CD14-positive monocyte (primary cell): ENCODE measurements around the gene TACC2. TPM values are rescaled to one million over a fixed set of nuclear protein-coding genes. Genes with fewer than 3 reads are reported as not detected.

Source experiments
- DNase-seq, 3 donors: peaks; one replicate each; pipeline ENCODE4 v3.0.0-alpha.2; 2011 to 2022
- H2AFZ ChIP-seq: 2 replicates; pipeline ENCODE4 v1.6.0; 2012; ENCODE audit warnings: mild to moderate bottlenecking, low read depth, low read length, inconsistent platforms; ENCODE audit not compliant: insufficient read depth, poor library complexity, severe bottlenecking
- H3K27ac ChIP-seq, 2 donors: 1 replicate in 1 of 2; 2 replicates in 1 of 2; pipeline ENCODE4 v1.5.1; 2012 to 2013; ENCODE audit warnings: low read length in 2 of 2, control low read depth in 1 of 2, inconsistent platforms in 1 of 2, low read depth in 1 of 2, mild to moderate bottlenecking in 1 of 2
- H3K27me3 ChIP-seq, 2 donors: one replicate each; pipeline versions ENCODE4 v1.6.0 to v1.6.1; 2011 to 2013; ENCODE audit warnings: low read length in 2 of 2; ENCODE audit not compliant: control insufficient read depth in 2 of 2, insufficient read depth in 2 of 2
- H3K36me3 ChIP-seq, 2 donors: replicated peaks in 1 of 2; 1 replicate in 1 of 2; 2 replicates in 1 of 2; pipeline versions ENCODE4 v1.5.1 to v1.6.1; 2012 to 2013; ENCODE audit warnings: low read length in 2 of 2, control low read depth in 1 of 2, inconsistent platforms in 1 of 2, mild to moderate bottlenecking in 1 of 2; ENCODE audit not compliant: insufficient read depth in 2 of 2, control insufficient read depth in 1 of 2
- H3K4me1 ChIP-seq, 2 donors: 1 replicate in 1 of 2; 2 replicates in 1 of 2; pipeline versions ENCODE4 v1.5.1 to v1.6.1; 2012 to 2013; ENCODE audit warnings: low read length in 2 of 2, control low read depth in 1 of 2, inconsistent platforms in 1 of 2, mild to moderate bottlenecking in 1 of 2, moderate library complexity in 1 of 2; ENCODE audit not compliant: insufficient read depth in 2 of 2, control insufficient read depth in 1 of 2
- H3K4me2 ChIP-seq: replicated peaks from 2 replicates; pipeline ENCODE3; 2012; ENCODE audit warnings: low read length, moderate library complexity, mild to moderate bottlenecking; ENCODE audit not compliant: poor library complexity, severe bottlenecking; ENCODE audit errors: extremely low read depth
- H3K4me3 ChIP-seq, 3 experiments: fragments of 200-600 bp in 1 of 3; sonication (generic) in 1 of 3; replicated peaks in 1 of 3; 1 replicate in 2 of 3; 2 replicates in 1 of 3; pipeline ENCODE4 v1.5.1; 2011 to 2013; ENCODE audit warnings: low read length in 3 of 3, mild to moderate bottlenecking in 3 of 3, control low read depth in 2 of 3, low read depth in 2 of 3, inconsistent platforms in 1 of 3, moderate library complexity in 1 of 3
- H3K79me2 ChIP-seq: 2 replicates; pipeline ENCODE4 v1.6.0; 2012; ENCODE audit warnings: mild to moderate bottlenecking, control low read depth, inconsistent platforms, low read length, moderate library complexity; ENCODE audit not compliant: insufficient read depth
- H3K9ac ChIP-seq: 2 replicates; pipeline ENCODE4 v1.6.0; 2017; ENCODE audit warnings: low read length, mild to moderate bottlenecking; ENCODE audit not compliant: insufficient read depth, poor library complexity, severe bottlenecking
- H3K9me3 ChIP-seq, 2 donors: replicated peaks in 1 of 2; 1 replicate in 1 of 2; 2 replicates in 1 of 2; pipeline versions ENCODE4 v1.5.1 to v1.6.1; 2012 to 2013; ENCODE audit warnings: low read length in 2 of 2, control low read depth in 1 of 2; ENCODE audit not compliant: control insufficient read depth in 1 of 2, insufficient read depth in 1 of 2
- H4K20me1 ChIP-seq: 2 replicates; pipeline ENCODE4 v1.6.0; 2012; ENCODE audit warnings: mild to moderate bottlenecking, low read length, control low read depth, moderate library complexity; ENCODE audit not compliant: insufficient read depth
- H3K27ac Mint-ChIP-seq, 7 donors: one replicate each; pipeline ENCODE4 v1.8.0; 2020; ENCODE audit warnings: mild to moderate bottlenecking in 7 of 7, mixed read lengths in 7 of 7, moderate library complexity in 6 of 7, inconsistent platforms in 2 of 7
- H3K27me3 Mint-ChIP-seq, 3 donors: one replicate each; pipeline ENCODE4 v1.8.0; 2021 to 2022; ENCODE audit warnings: low read depth in 3 of 3, mild to moderate bottlenecking in 3 of 3, mixed read lengths in 3 of 3, moderate library complexity in 3 of 3, inconsistent platforms in 1 of 3
- H3K36me3 Mint-ChIP-seq, 2 donors: one replicate each; pipeline ENCODE4 v1.8.0; 2020; ENCODE audit warnings: mixed read lengths in 2 of 2, inconsistent platforms in 1 of 2, mild to moderate bottlenecking in 1 of 2
- H3K4me1 Mint-ChIP-seq: one replicate; pipeline ENCODE4 v1.8.0; 2020; ENCODE audit warnings: mild to moderate bottlenecking, mixed read lengths
- H3K4me3 Mint-ChIP-seq, 2 donors: one replicate each; pipeline ENCODE4 v1.8.0; 2020; ENCODE audit warnings: mild to moderate bottlenecking in 2 of 2, mixed read lengths in 2 of 2, moderate library complexity in 1 of 2
- H3K9me3 Mint-ChIP-seq, 7 donors: one replicate each; pipeline ENCODE4 v1.8.0; 2020 to 2022; ENCODE audit warnings: mixed read lengths in 7 of 7, mild to moderate bottlenecking in 6 of 7, moderate library complexity in 6 of 7, inconsistent platforms in 2 of 7
- CTCF ChIP-seq: fragments of 200-600 bp; IDR thresholded peaks from one replicate; pipeline ENCODE4 v1.8.0; 2022; ENCODE audit warnings: antibody characterized with exemption, mild to moderate bottlenecking
- WGBS: methylation state at CpG from one replicate; pipeline ENCODE4 v1.1.5; 2013; ENCODE audit warnings: missing lambda C conversion rate; ENCODE audit not compliant: insufficient coverage; 5-methylcytosine and 5-hydroxymethylcytosine counted together
- intact Hi-C, 2 donors: fragments of 100-400 bp; cut with micrococcal nuclease; formaldehyde crosslinking; loops; one replicate each; pipeline versions ENCODE4 v1.15.0 to v1.15.1; 2023
- polyA plus RNA-seq, 3 donors: library from polyadenylated mRNA; depleted of rRNA in 1 of 3; unstranded in 2 of 3; stranded (reverse) in 1 of 3; fragments of 300-500 nt in 2 of 3; fragments of >200 nt in 1 of 3; fragmentation: Illumina TruSeq in 2 of 3; gene quantifications; 1 replicate in 2 of 3; 2 replicates in 1 of 3; pipeline ENCODE4 v1.2.3, GENCODE V29; 2012 to 2021

Gene TACC2
- polyA plus RNA-seq, 3 donors, result 0.03 TPM; not detected in 2

GRCh38 chr10:122085423-122085911 lies 96.5 kb downstream of the TACC2 start:
- H3K4me2 ChIP-seq, result no peak overlapping the region
- H4K20me1 ChIP-seq, result no peaks in the 10 kb centered on the region
- peaks cover 2 to 4% (median 2%) of the 10 kb centered on the region in 3 donors for H3K27me3 Mint-ChIP-seq
- no peak for TF ChIP-seq CTCF
- no peaks in the 10 kb centered on the region for H3K36me3 ChIP-seq
- no peak overlapping the region for H3K27ac Mint-ChIP-seq
- no peaks in the 10 kb centered on the region for H3K4me1 ChIP-seq
- no peaks in the 10 kb centered on the region for H3K9me3 ChIP-seq
- no peak overlapping the region for H3K4me3 Mint-ChIP-seq
- H3K9ac ChIP-seq, result no peak overlapping the region
- no peaks in the 10 kb centered on the region for H3K79me2 ChIP-seq
- no peaks in the 10 kb centered on the region for H3K36me3 Mint-ChIP-seq
- no peaks in the 10 kb centered on the region for H3K9me3 Mint-ChIP-seq
- no peaks in the 10 kb centered on the region for H3K27me3 ChIP-seq
- intact Hi-C loops, result no loop called here
- no peak overlapping the region for H2AFZ ChIP-seq
- DNase-seq, result no peak
- H3K27ac ChIP-seq, result no peak overlapping the region
- WGBS, result 88% methylated on average over 8 of the region's 8 CpGs
- H3K4me3 ChIP-seq, result no peak overlapping the region
- no peaks in the 10 kb centered on the region for H3K4me1 Mint-ChIP-seq

- Histone ChIP-seq H3K9ac (no peak overlapping the region), H3K4me3 (no peak overlapping the region), H2AFZ (no peak overlapping the region), H3K27me3 (no peaks in the 10 kb centered on the region), H3K9me3 (no peaks in the 10 kb centered on the region), H3K79me2 (no peaks in the 10 kb centered on the region), H3K4me1 (no peaks in the 10 kb centered on the region), H3K36me3 (no peaks in the 10 kb centered on the region), H4K20me1 (no peaks in the 10 kb centered on the region), H3K27ac (no peak overlapping the region), H3K4me2 (no peak overlapping the region)
- Mint-ChIP-seq H3K27me3 (peaks cover 2 to 3% (median 2%) of the 10 kb centered on the region in 3 donors), H3K27ac (no peak overlapping the region), H3K36me3 (no peaks in the 10 kb centered on the region), H3K4me1 (no peaks in the 10 kb centered on the region), H3K4me3 (no peak overlapping the region), H3K9me3 (no peaks in the 10 kb centered on the region)
- DNase-seq, result no peak
- 83% methylated on average over 6 of the region's 9 CpGs for WGBS
- no peak for TF ChIP-seq CTCF
- intact Hi-C loops, result no loop called here
Observed at GRCh38 chr10:122086416-122087240, 97.7 kb downstream of the TACC2 start.
